ENCODE data around the gene MT1M.
"Not testable (repeated sequence)": the region's sequence is repeated elsewhere in the genome, so short reads cannot be mapped to it uniquely, and the experiment has no call there.

MT1M gene

DNA sequence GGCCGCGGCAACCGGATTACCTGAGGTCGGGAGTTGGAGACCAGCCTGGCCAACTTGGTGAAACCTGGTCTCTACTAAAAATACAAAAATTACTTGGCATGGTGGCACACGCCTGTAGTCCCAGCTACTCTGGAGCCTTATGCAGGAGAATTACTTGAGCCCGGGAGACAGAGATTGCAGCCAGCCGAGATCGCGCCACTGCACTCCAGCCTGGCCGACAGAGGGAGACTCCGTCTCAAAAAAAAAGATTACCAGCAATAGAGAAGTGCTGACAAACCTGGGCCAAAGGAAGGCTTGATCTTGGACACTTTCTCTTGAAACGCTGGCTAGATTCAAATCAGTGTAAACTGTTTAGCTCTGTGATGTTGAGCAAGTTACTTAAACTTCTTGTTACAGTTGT lies 41.5 kb downstream of the MT1M start:
- TF ChIP-seq CTCF (conservative IDR thresholded peaks at IDR 0.05; ENCODE audit: low read length): peak; percentile 59
- no peak overlapping the region for H3K4me3 ChIP-seq (ENCODE audit: low read length)
- DNase-seq (ENCODE audit: low read depth): no peak

DNA sequence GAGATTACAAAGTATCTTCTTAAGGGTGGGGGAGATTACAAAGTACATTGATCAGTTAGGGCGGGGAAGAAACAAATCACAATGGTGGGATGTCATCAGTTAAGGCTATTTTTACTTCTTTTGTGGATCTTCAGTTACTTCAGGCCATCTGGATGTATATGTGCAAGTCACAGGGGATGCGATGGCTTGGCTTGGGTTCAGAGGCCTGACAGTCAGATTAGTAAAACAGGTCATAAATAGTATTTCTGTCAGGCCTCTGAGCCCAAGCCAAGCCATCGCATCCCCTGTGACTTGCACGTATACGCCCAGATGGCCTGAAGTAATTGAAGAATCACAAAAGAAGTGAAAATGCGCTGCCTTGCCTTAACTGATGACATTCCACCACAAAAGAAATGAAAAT lies 42.1 kb downstream of the MT1M start:
- H3K4me3 ChIP-seq (ENCODE audit: low read length); DNase-seq (ENCODE audit: low read depth): not testable (repeated sequence)

DNA sequence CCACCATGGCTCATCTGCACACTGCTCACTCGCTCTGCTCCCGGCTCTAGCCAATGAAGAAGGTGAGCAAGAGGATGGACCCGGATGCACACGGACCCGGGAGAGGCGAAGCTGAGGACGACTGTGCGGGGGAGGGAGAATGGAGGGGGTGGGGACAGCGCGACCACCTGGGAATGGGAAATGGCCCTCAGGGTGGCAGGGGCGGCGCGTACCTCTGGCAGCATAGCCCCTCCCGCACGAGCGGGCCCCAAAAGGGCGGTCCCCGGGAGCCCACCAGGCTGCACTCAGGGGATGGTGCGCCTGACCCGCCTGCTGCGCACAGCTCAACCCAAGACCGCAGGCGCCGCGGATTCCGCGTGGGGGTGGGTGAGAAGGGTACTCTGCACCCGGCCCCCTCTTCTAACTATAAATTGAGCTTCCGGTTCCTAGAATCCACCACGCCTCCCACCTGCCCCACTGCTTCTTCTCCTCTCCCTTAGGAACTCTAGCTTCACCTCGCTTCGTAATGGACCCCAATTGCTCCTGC lies 43.3 kb downstream of the MT1M start:
- H3K4me3 ChIP-seq (ENCODE audit: low read length): no peak overlapping the region
- no peak for TF ChIP-seq CTCF (conservative IDR thresholded peaks at IDR 0.05; ENCODE audit: low read length)
- DNase-seq (ENCODE audit: low read depth): no peak

GRCh38 chr16:56677474-56677873 lies 45.0 kb downstream of the MT1M start:
- no peak for DNase-seq (ENCODE audit: low read depth)
- H3K4me3 ChIP-seq (ENCODE audit: low read length): no peak overlapping the region
- TF ChIP-seq CTCF (conservative IDR thresholded peaks at IDR 0.05; ENCODE audit: low read length): no peak

DNA sequence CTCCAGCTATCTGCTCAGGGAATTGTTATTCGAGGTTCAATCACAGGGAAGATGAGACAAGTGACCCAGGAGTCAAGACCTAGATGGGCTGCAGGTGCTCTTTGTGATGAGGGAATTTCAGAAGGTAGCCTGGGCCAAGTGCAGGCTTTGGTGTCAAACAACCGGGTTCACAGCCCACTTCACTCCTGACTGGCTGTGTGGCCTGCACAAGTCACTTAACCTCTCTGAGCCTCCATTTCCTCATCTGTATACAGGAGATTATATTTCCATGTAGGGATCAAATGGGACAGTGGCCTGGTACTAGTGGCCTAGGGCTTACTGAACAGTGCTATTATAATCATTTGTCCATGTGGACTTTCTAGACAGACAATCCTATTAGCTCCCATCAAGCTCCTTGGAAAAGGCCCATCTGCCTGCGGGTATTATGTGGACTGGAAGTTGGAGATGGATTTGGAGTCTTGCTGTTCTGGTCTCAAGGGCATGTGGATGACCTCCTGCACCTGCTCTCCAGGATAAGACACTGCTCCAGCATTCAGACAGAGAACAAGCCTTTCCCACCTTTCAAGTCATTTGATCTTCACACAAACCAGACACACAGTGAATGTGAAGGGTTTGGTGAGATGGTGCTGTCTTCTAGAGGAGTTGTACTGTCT lies 46.7 kb downstream of the MT1M start:
- DNase-seq (ENCODE audit: low read depth): no peak
- TF ChIP-seq CTCF (conservative IDR thresholded peaks at IDR 0.05; ENCODE audit: low read length): no peak
- H3K4me3 ChIP-seq (ENCODE audit: low read length): no peak overlapping the region

- no peak for TF ChIP-seq CTCF (conservative IDR thresholded peaks at IDR 0.05; ENCODE audit: low read length)
- DNase-seq (ENCODE audit: low read depth): no peak
- no peak overlapping the region for H3K4me3 ChIP-seq (ENCODE audit: low read length)
Observed at GRCh38 chr16:56679818-56680217, 47.4 kb downstream of the MT1M start.

DNA sequence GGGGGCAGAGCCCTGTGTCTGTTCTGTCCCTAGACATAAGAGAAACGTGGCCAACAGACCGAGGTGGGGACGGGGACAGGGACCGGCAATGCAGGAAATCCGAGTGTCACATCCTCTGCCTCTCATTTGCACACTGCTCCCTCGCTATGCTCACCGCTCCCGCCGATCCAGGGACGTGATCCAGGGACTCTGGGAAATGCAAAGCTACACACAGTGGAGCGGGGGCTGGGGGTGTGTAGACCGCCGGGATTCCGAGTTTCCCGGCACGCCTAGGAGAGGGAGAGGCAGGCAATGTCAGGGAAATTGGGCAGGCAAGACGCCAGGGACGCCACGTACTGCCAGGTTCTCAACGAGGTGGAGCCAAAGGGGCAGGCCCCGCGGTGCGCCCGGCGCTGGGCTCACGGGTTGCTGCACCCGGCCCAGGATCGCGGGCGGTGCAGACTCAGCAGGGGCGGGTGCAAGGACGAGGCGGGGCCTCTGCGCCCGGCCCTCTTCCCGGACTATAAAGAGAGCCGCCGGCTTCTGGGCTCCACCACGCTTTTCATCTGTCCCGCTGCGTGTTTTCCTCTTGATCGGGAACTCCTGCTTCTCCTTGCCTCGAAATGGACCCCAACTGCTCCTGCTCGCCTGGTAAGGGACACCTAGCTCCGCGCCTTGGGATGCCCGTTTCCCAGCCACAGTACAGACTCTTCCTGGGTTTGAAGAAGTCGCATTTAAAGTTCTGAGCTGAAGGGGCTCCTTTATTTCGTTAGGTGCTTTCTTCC lies 49.7 kb downstream of the MT1M start, which contains the start of gene MT1X:
Gene MT1X (plus strand): TSS at position 532 of the 764 bp plus-strand sequence. CDS start 71 bp downstream, at position 603.
- no peak for TF ChIP-seq CTCF (conservative IDR thresholded peaks at IDR 0.05; ENCODE audit: low read length)
- peak within 1 kb of the TSS; percentile 79 for H3K4me3 ChIP-seq (ENCODE audit: low read length)
- peak; percentile 85 for DNase-seq (ENCODE audit: low read depth)

Data from AG10803 (cell line).